Peyer's patch (tissue), 4 donors: Measurements from ENCODE around the gene PCNX1. TPM values are rescaled to one million over a fixed set of nuclear protein-coding genes. Genes with fewer than 3 reads are reported as not detected.

ENCODE experiments used
- DNase-seq, 3 donors: peaks; one replicate each; pipeline ENCODE4 v3.0.0-alpha.2; 2017 to 2019
- H3K27ac ChIP-seq, 4 donors: fragments of 200-600 bp; sonication (generic); one replicate each; pipeline ENCODE4 v1.5.1; 2016 to 2019
- H3K27me3 ChIP-seq, 2 donors: fragments of 200-600 bp; sonication (generic); one replicate each; pipeline ENCODE4 v1.5.1; 2019
- H3K36me3 ChIP-seq, 3 donors: fragments of 200-600 bp; sonication (generic); one replicate each; pipeline ENCODE4 v1.5.1; 2016 to 2019
- H3K4me1 ChIP-seq, 4 donors: fragments of 200-600 bp; sonication (generic); one replicate each; pipeline ENCODE4 v1.5.1; 2016 to 2019
- H3K4me3 ChIP-seq, 4 donors: fragments of 200-600 bp; sonication (generic); 1 replicate in 3 of 4; 2 replicates in 1 of 4; pipeline ENCODE4 v1.5.1; 2016 to 2019; ENCODE audit warnings: mild to moderate bottlenecking in 1 of 4
- H3K9me3 ChIP-seq, 4 donors: fragments of 200-600 bp; sonication (generic); one replicate each; pipeline ENCODE4 v1.5.1; 2016 to 2019; ENCODE audit warnings: mild to moderate bottlenecking in 1 of 4
- CTCF ChIP-seq, 6 experiments: fragments of 450-650 bp in 4 of 6; fragments of 200-600 bp in 2 of 6; sonication (generic) in 1 of 6; IDR thresholded peaks; one replicate each; pipeline ENCODE4 v1.5.1; 2017 to 2019; ENCODE audit warnings: antibody characterized with exemption in 6 of 6, mild to moderate bottlenecking in 3 of 6, moderate library complexity in 1 of 6
- POLR2A ChIP-seq, 2 donors: fragments of 450-650 bp; IDR thresholded peaks; one replicate each; pipeline ENCODE4 v1.5.1; 2017; ENCODE audit warnings: antibody characterized with exemption in 2 of 2, mild to moderate bottlenecking in 2 of 2, moderate library complexity in 2 of 2
- total RNA-seq, 4 donors: library from RNA; depleted of rRNA; stranded (reverse); fragments of >200 nt; gene quantifications; one replicate each; pipeline ENCODE4 v1.1.0, GENCODE V29; 2016

The PCNX1 gene
- total RNA-seq, 4 donors from 2014 or later: 62.7 to 136 (median 90.5) TPM

GRCh38 chr14:70972107-70972976, 65.1 kb downstream of the PCNX1 start:
- H3K27me3 ChIP-seq: no peaks in the 10 kb centered on the region
- H3K36me3 ChIP-seq: peaks cover 0 to 22% (median 0%) of the 10 kb centered on the region in 3 donors
- peaks cover 0 to 3% (median 0%) of the 10 kb centered on the region in 4 donors for H3K4me1 ChIP-seq
- H3K4me3 ChIP-seq: no peak overlapping the region
- TF ChIP-seq CTCF (IDR thresholded peaks at IDR 0.05) (peak; percentile 89 to 95 (median 92)), POLR2A (IDR thresholded peaks at IDR 0.05) (no peak)
- peak; percentile 71 to 97 (median 90) for DNase-seq
- peak overlapping the region in 2 of 4 donors; percentile 15 to 23 for H3K27ac ChIP-seq
- no peaks in the 10 kb centered on the region for H3K9me3 ChIP-seq

DNA sequence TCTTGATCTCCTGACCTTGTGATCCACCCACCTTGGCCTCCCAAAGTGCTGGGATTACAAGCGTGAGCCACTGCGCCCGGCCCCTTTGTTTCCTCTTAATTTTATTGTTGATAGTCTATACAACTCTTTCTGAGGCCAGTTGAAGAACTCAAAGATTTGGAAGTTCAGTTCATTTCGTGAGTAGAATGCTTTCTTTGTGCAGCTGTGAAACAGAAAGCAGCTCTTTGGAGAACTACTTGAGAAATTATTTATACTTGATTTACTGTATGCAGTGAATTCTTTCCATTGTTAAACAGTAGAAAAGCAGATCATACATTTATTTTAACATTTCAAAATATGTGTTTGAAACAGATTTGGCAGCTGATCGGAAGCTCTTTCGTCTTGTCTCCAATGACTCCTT, 69.3 kb downstream of the PCNX1 start:
- no peak for TF ChIP-seq POLR2A (IDR thresholded peaks at IDR 0.05)
- TF ChIP-seq CTCF (IDR thresholded peaks at IDR 0.05): no peak
- Histone ChIP-seq H3K4me3 (no peak overlapping the region), H3K36me3 (peaks cover 0 to 23% (median 0%) of the 10 kb centered on the region in 3 donors), H3K4me1 (peaks cover 0 to 7% (median 2%) of the 10 kb centered on the region in 4 donors), H3K27ac (no peak overlapping the region), H3K9me3 (no peaks in the 10 kb centered on the region), H3K27me3 (no peaks in the 10 kb centered on the region)
- no peak for DNase-seq

GRCh38 chr14:70981000-70981952, 74.0 kb downstream of the PCNX1 start:
- no peak overlapping the region for H3K4me3 ChIP-seq
- no peaks in the 10 kb centered on the region for H3K27me3 ChIP-seq
- no peaks in the 10 kb centered on the region for H3K9me3 ChIP-seq
- TF ChIP-seq POLR2A (IDR thresholded peaks at IDR 0.05) (no peak), CTCF (IDR thresholded peaks at IDR 0.05) (no peak)
- H3K4me1 ChIP-seq: peaks cover 0 to 11% (median 2%) of the 10 kb centered on the region in 4 donors
- DNase-seq: no peak
- H3K27ac ChIP-seq: peak overlapping the region in 1 of 4 donors; percentile 25
- peaks cover 0 to 23% (median 0%) of the 10 kb centered on the region in 3 donors for H3K36me3 ChIP-seq

DNA sequence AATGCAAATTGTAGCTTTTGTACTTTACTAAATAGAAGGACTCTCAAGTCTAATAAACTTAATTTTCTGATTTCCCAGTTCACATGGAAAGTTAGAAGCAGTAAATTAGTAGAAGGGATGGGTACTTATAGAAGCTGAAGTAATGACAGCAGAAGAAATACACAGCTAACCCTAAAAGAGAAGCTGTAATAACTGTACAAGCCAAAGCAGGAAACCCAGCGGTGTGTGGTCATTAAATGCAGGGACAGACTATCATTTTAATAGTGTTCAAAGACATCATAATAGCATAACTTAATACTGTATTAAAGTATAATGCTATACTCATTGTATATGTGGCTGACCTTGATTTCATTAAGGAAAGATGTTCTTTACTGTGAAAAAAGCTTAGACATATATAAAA, 74.9 kb downstream of the PCNX1 start:
- Histone ChIP-seq H3K27ac (peak overlapping the region in 1 of 4 donors; percentile 25), H3K4me1 (peaks cover 0 to 11% (median 2%) of the 10 kb centered on the region in 4 donors)
- no peak for TF ChIP-seq POLR2A (IDR thresholded peaks at IDR 0.05)
- TF ChIP-seq CTCF (IDR thresholded peaks at IDR 0.05): no peak

GRCh38 chr14:70987041-70987440, 79.8 kb downstream of the PCNX1 start:
- Histone ChIP-seq H3K4me1 (no peaks in the 10 kb centered on the region), H3K9me3 (no peaks in the 10 kb centered on the region), H3K36me3 (no peaks in the 10 kb centered on the region), H3K27ac (no peak overlapping the region), H3K27me3 (no peaks in the 10 kb centered on the region), H3K4me3 (no peak overlapping the region)
- DNase-seq: no peak
- TF ChIP-seq POLR2A (IDR thresholded peaks at IDR 0.05) (no peak), CTCF (IDR thresholded peaks at IDR 0.05) (no peak)

More for the DNA sequence above, 74.9 kb downstream of the PCNX1 start:
- DNase-seq: no peak
- no peaks in the 10 kb centered on the region for H3K9me3 ChIP-seq
- H3K27me3 ChIP-seq: no peaks in the 10 kb centered on the region
- peaks cover 0 to 14% (median 0%) of the 10 kb centered on the region in 3 donors for H3K36me3 ChIP-seq
- H3K4me3 ChIP-seq: no peak overlapping the region
